IPS-15b (cell line): ENCODE data around the gene PRAMEF14.
"Not testable (repeated sequence)": the region's sequence is repeated elsewhere in the genome, so short reads cannot be mapped to it uniquely, and the experiment has no call there.

Experiments used
- H3K27me3 ChIP-seq: one replicate; pipeline ENCODE4 v1.6.1; 2013; ENCODE audit warnings: low read length; ENCODE audit not compliant: control insufficient read depth, insufficient read depth
- H3K36me3 ChIP-seq: one replicate; pipeline ENCODE4 v1.6.1; 2013; ENCODE audit warnings: low read length; ENCODE audit not compliant: control insufficient read depth, insufficient read depth
- H3K4me1 ChIP-seq: one replicate; pipeline ENCODE4 v1.6.1; 2013; ENCODE audit warnings: mild to moderate bottlenecking, low read length; ENCODE audit not compliant: control insufficient read depth, insufficient read depth
- H3K4me3 ChIP-seq: one replicate; pipeline ENCODE4 v1.5.1; 2013; ENCODE audit warnings: low read depth, low read length
- H3K9ac ChIP-seq: one replicate; pipeline ENCODE4 v1.6.1; 2013; ENCODE audit warnings: low read depth, mild to moderate bottlenecking, low read length
- H3K9me3 ChIP-seq: one replicate; pipeline ENCODE4 v1.6.1; 2013; ENCODE audit warnings: mild to moderate bottlenecking, low read length; ENCODE audit not compliant: control insufficient read depth, insufficient read depth

The PRAMEF14 gene, protein sequence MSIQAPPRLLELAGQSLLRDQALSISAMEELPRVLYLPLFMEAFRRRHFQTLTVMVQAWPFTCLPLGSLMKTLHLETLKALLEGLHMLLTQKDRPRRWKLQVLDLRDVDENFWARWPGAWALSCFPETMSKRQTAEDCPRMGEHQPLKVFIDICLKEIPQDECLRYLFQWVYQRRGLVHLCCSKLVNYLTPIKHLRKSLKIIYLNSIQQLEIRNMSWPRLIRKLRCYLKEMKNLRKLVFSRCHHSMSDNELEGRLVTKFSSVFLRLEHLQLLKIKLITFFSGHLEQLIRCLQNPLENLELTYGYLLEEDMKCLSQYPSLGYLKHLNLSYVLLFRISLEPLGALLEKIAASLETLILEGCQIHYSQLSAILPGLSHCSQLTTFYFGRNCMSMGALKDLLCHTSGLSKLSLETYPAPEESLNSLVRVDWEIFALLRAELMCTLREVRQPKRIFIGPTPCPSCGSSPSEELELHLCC

DNA sequence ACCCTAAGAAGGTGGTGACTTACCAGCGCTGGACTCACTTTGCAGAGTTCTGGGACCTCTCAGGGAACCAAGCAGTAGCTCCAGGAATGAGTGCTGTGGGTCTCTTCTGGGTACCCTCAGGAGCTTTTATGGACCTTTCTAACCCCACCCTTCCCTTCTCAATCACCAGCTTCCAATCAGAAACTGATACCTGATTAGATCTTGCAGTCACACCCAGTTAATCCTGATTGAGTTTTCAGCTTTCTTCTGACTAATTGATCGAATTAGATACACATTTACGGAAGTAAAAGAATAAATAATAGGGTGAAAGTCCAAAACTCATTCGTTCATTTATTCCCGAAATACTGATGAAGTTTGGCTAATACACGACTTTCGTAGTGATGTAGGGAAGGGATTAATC, at the start of gene PRAMEF14:
TSS of gene PRAMEF14 (minus strand) at position 101 of the 400 bp plus-strand sequence. CDS start 1,820 bp downstream, outside the sequence.
- not testable (repeated sequence) for H3K4me3 ChIP-seq, H3K4me1 ChIP-seq, H3K27me3 ChIP-seq, H3K9me3 ChIP-seq, H3K9ac ChIP-seq, H3K36me3 ChIP-seq

DNA sequence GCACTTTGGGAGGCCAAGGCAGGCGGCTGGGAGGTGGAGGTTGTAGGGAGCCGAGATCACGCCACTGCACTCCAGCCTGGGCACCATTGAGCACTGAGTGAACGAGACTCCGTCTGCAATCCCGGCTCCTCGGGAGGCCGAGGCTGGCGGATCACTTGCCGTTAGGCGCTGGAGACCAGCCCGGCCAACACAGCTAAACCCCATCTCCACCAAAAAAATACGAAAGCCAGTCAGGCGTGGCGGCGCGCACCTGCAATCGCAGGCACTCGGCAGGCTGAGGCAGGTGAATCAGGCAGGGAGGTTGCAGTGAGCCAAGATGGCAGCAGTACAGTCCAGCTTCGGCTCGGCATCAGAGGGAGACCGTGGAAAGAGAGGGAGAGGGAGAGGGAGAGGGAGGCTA, 48.4 kb upstream of the PRAMEF14 start:
- H3K9me3 ChIP-seq, H3K4me3 ChIP-seq, H3K36me3 ChIP-seq, H3K27me3 ChIP-seq, H3K9ac ChIP-seq, H3K4me1 ChIP-seq: not testable (repeated sequence)

DNA sequence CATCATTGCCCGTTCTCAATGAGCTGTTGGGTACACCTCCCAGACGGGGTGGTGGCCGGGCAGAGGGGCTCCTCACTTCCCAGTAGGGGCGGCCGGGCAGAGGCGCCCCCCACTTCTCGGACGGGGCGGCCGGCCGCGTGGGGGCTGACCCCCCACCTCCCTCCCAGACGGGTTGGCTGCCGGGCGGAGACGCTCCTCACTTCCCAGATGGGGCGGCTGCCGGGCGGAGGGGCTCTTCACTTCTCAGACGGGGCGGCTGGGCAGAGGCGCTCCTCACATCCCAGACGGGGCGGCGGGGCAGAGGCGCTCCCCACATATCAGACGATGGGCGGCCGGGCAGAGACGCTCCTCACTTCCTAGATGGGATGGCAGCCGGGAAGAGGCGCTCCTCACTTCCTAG, 47.8 kb upstream of the PRAMEF14 start:
- not testable (repeated sequence) for H3K27me3 ChIP-seq, H3K9me3 ChIP-seq, H3K36me3 ChIP-seq, H3K4me3 ChIP-seq, H3K4me1 ChIP-seq, H3K9ac ChIP-seq

DNA sequence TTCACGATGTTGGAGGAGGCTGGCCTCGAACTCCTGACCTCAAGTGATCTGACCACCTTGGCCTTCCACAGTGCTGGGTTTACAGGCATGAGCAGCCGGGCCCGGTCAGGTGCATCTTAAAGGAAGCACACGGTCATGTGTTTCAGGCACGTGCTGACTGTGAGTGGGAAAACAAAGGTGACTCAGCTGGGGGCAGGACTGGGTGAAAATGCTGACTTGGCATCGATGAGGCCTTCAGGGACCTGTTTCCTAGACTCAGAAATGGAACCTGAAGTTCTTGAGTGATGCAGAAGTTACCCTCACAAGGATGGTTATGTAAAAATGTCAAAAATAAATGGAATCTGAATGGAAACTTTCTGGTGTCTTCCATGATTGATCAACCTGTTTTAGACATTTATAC, 46.1 kb upstream of the PRAMEF14 start:
- H3K9ac ChIP-seq, result not testable (repeated sequence)

DNA sequence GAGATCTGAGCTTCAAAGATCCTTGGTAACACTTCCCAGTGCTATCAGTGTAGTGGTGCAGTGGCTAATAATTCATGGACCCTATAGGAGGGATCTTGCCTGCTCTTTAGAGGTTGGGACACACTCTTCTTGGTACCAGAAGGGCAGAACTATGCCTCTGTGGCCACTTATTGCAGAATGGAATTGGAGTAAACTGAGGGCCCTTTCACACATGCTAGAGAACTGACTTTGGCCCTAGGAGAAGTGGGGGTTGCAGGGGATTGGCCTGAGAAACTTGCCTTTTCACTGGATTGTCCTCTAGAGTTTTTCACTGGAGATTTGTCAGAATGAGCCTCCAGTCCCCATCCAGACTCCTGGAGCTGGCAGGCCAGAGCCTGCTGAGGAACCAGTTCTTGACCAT, 42.4 kb upstream of the PRAMEF14 start, which contains the start of gene PRAMEF17:
TSS of gene PRAMEF17 (plus strand) at position 301 of the 400 bp plus-strand sequence. CDS start at position 327, 26 bp downstream.
- H3K9ac ChIP-seq, H3K4me1 ChIP-seq, H3K36me3 ChIP-seq, H3K9me3 ChIP-seq, H3K27me3 ChIP-seq, H3K4me3 ChIP-seq: not testable (repeated sequence)

More for the DNA sequence above, 46.1 kb upstream of the PRAMEF14 start:
- not testable (repeated sequence) for H3K4me3 ChIP-seq, H3K27me3 ChIP-seq, H3K9me3 ChIP-seq, H3K36me3 ChIP-seq, H3K4me1 ChIP-seq

DNA sequence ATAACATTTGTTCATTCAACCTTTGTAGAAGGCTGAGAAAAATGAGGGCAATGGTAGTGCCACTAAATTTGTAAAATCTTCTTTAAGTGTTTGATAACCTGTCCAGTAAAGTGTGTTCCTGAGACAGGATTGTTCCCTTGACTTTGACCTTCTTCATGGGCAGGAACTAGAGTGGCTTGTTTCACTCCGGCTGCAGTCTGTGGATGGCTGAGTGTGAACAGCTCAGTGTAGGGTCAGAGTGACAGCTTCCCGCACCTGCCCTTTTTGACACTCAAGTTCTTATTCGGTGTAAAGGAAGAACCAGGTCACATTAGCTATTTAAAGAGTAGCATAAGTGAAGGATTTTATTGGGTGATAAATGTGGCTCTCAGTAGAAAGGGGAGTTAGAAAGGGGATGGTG, 33.4 kb upstream of the PRAMEF14 start:
- H3K4me3 ChIP-seq, H3K36me3 ChIP-seq, H3K9ac ChIP-seq, H3K4me1 ChIP-seq, H3K9me3 ChIP-seq, H3K27me3 ChIP-seq: not testable (repeated sequence)

DNA sequence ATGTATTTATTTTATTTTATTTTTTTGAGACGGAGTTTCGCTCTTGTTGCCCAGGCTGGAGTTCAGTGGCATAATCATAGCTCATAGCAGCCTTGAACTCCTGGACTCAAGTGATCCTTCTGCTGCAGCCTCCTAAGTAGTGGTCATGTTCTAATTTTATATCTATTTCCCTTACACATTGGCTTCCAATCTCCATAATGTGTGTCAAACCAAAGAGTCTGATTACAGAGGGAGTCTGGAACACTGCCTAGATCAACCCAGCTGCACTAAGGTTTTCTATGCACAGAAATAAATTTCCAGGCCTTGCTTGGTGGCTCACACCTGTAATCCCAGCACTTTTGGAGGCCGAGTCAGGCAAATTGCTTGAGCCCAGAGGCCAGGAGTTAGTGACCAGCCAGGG, 32.0 kb upstream of the PRAMEF14 start:
- H3K9me3 ChIP-seq, H3K4me1 ChIP-seq, H3K36me3 ChIP-seq, H3K27me3 ChIP-seq, H3K4me3 ChIP-seq, H3K9ac ChIP-seq: not testable (repeated sequence)

DNA sequence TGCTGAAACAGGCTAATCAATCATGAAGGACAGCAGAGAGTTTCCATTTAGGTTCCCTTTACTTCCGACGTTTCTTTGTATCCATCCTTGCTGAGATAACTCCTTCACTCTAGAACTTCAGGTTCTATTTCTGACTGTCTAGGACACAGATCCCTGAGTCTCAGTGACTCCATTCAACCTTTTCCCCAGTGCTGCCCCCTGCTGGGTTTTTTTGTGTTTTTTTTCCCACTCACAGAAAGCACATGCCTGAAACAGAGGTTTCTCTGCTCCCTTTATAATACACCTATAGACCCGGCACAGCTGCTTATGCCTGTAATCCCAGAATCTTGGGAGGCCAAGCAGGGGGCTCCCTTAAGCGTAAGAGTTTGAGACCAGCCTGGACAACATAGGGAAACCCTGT, 21.6 kb upstream of the PRAMEF14 start:
- not testable (repeated sequence) for H3K4me1 ChIP-seq, H3K4me3 ChIP-seq

DNA sequence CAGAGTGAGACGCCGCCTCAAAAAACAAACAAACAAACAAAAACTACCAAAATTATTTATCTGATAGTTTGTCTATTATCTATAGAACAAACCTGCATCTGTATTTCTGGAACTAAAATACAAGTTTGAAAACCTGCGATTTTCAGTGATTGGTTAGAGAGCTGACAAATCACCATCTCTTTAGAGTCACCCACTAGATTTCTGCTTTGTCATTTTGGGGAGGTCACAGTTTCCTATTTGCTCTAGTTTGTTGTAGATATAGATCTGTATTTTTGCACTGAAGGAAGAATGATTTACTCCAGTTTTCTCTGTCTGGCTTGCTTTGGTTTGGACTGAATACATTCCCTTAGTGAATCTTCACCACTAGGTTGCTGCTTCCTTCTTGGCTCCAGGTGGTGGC, 19.6 kb upstream of the PRAMEF14 start:
- not testable (repeated sequence) for H3K4me1 ChIP-seq, H3K9ac ChIP-seq, H3K36me3 ChIP-seq, H3K9me3 ChIP-seq, H3K27me3 ChIP-seq, H3K4me3 ChIP-seq

More for the DNA sequence above, 21.6 kb upstream of the PRAMEF14 start:
- H3K9ac ChIP-seq, H3K27me3 ChIP-seq, H3K36me3 ChIP-seq, H3K9me3 ChIP-seq: not testable (repeated sequence)

DNA sequence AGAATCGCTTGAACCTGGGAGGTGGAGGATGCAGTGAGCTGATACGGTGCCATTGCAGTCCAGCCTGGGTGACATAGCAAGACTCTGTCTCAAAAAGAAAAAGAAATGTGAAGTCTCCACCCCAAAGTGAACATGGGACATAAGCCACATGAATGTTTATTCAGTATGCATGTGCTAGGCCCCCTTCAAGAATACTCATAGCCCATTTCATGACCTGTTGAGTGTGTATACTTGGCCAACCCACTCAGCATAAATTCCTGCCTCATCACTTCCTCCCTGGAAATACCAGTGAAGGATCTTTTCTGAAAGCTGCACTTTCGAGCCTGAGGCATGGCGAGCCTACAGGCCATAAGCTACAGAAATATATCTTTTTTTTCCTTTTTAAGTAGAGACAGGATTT, 18.0 kb upstream of the PRAMEF14 start:
- H3K27me3 ChIP-seq, H3K9me3 ChIP-seq, H3K36me3 ChIP-seq, H3K4me3 ChIP-seq, H3K9ac ChIP-seq, H3K4me1 ChIP-seq: not testable (repeated sequence)

DNA sequence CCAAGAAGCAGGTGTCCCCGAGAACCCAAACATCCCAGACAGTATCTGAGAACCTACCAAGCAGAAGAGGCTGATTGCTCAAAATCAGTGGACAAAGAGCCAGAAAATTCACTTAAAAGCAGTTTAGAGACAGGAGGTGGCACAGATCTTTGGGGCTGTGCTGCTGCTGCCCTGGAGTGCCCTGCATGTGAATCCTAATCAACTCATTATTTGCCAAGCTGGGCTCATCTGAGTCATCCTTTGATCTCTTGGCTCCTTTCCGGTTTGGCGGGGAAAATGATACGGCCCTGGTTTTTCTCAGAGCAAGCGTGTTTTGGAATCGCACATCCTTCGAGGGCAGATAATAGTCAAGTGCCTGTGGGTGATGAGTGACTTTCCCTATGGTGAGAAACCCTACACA, 15.4 kb upstream of the PRAMEF14 start:
- H3K27me3 ChIP-seq, H3K9me3 ChIP-seq, H3K9ac ChIP-seq, H3K36me3 ChIP-seq, H3K4me1 ChIP-seq, H3K4me3 ChIP-seq: not testable (repeated sequence)

DNA sequence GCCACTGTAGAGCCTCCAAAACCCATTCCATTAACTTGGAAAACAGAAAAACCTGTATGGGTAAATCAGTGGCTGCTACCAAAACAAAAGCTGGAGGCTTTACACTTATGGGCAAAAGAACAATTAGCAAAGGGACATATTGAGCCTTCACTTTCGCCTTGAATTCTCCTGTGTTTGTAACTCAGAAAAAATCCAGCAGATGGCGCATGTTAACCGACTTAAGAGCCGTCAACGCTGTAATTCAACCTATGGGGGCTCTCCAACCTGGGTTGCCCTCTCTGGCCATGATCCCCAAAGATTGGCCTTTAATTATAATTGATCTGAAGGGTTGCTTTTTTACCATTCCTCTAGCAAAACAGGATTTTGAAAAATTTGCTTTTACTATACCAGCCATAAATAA, 9.8 kb upstream of the PRAMEF14 start:
- H3K4me1 ChIP-seq, H3K9me3 ChIP-seq, H3K4me3 ChIP-seq, H3K27me3 ChIP-seq, H3K36me3 ChIP-seq, H3K9ac ChIP-seq: not testable (repeated sequence)
